ENCODE results near the gene HDAC11. TPM values are rescaled to one million over a fixed set of nuclear protein-coding genes. Genes with fewer than 3 reads are reported as not detected.
"Not testable (repeated sequence)": the region's sequence is repeated elsewhere in the genome, so short reads cannot be mapped to it uniquely, and the experiment has no call there.

The HDAC11 gene
- total RNA-seq, result 7.4 TPM
- polyA plus RNA-seq, result 27.1 TPM

- Histone ChIP-seq H3K4me1 (ENCODE audit: insufficient read depth) (no peaks in the 10 kb centered on the region), H3K36me3 (ENCODE audit: insufficient read depth) (no peaks in the 10 kb centered on the region)
These were observed at the start of gene HDAC11 for GRCh38 chr3:13479582-13480339. TSS of gene HDAC11 (plus strand) at chr3:13480306. CDS start at chr3:13480348, 42 bp downstream.

GRCh38 chr3:13430411-13430875 is 49.7 kb upstream of the HDAC11 start:
- WGBS, result 63% methylated on average over 2 of the region's 2 CpGs
- not testable (repeated sequence) for H3K27ac ChIP-seq (ENCODE audit: low read depth); DNase-seq (ENCODE audit: extremely low spot score); H3K4me1 ChIP-seq (ENCODE audit: insufficient read depth); H3K4me3 ChIP-seq (ENCODE audit: low read depth, low read length); H3K36me3 ChIP-seq (ENCODE audit: insufficient read depth)

More at GRCh38 chr3:13479582-13480339, at the start of gene HDAC11:
- Histone ChIP-seq H3K27ac (ENCODE audit: low read depth) (peak within 1 kb of the TSS; percentile 85), H3K4me3 (ENCODE audit: low read depth, low read length) (peak within 1 kb of the TSS; percentile 82)
- peak; percentile 93 for DNase-seq (ENCODE audit: extremely low spot score)
- WGBS, result under 1% methylated on average over 67 of the region's 67 CpGs

- H3K36me3 ChIP-seq (ENCODE audit: insufficient read depth), result no peaks in the 10 kb centered on the region
- H3K4me3 ChIP-seq (ENCODE audit: low read depth, low read length), result no peak overlapping the region
- H3K27ac ChIP-seq (ENCODE audit: low read depth), result no peak overlapping the region
- no peaks in the 10 kb centered on the region for H3K4me1 ChIP-seq (ENCODE audit: insufficient read depth)
- no peak for DNase-seq (ENCODE audit: extremely low spot score)
- WGBS, result 87% methylated on average over 1 of the region's 1 CpG
These were observed 48.0 kb upstream of the HDAC11 start for GRCh38 chr3:13432093-13432492.

- DNase-seq (ENCODE audit: extremely low spot score), result no peak
- Histone ChIP-seq H3K27ac (ENCODE audit: low read depth) (no peak overlapping the region), H3K4me3 (ENCODE audit: low read depth, low read length) (no peak overlapping the region), H3K36me3 (ENCODE audit: insufficient read depth) (no peaks in the 10 kb centered on the region), H3K4me1 (ENCODE audit: insufficient read depth) (no peaks in the 10 kb centered on the region)
- 71% methylated on average over 5 of the region's 5 CpGs for WGBS
These were observed 46.2 kb upstream of the HDAC11 start for GRCh38 chr3:13433912-13434311.

- H3K27ac ChIP-seq (ENCODE audit: low read depth); DNase-seq (ENCODE audit: extremely low spot score); H3K4me3 ChIP-seq (ENCODE audit: low read depth, low read length); H3K4me1 ChIP-seq (ENCODE audit: insufficient read depth); H3K36me3 ChIP-seq (ENCODE audit: insufficient read depth): not testable (repeated sequence)
- 82% methylated on average over 4 of the region's 4 CpGs for WGBS
These were observed 43.9 kb upstream of the HDAC11 start for GRCh38 chr3:13436213-13436612.

- DNase-seq (ENCODE audit: extremely low spot score), result no peak
- Histone ChIP-seq H3K36me3 (ENCODE audit: insufficient read depth) (no peaks in the 10 kb centered on the region), H3K4me3 (ENCODE audit: low read depth, low read length) (no peak overlapping the region), H3K4me1 (ENCODE audit: insufficient read depth) (no peaks in the 10 kb centered on the region), H3K27ac (ENCODE audit: low read depth) (no peak overlapping the region)
- WGBS, result 75% methylated on average over 4 of the region's 4 CpGs
These were observed 39.8 kb upstream of the HDAC11 start for GRCh38 chr3:13440204-13440817.

GRCh38 chr3:13442882-13443281 is 37.2 kb upstream of the HDAC11 start:
- 82% methylated on average over 2 of the region's 2 CpGs for WGBS
- H3K4me1 ChIP-seq (ENCODE audit: insufficient read depth); H3K4me3 ChIP-seq (ENCODE audit: low read depth, low read length); DNase-seq (ENCODE audit: extremely low spot score); H3K27ac ChIP-seq (ENCODE audit: low read depth); H3K36me3 ChIP-seq (ENCODE audit: insufficient read depth): not testable (repeated sequence)

- no peak for DNase-seq (ENCODE audit: extremely low spot score)
- H3K4me1 ChIP-seq (ENCODE audit: insufficient read depth), result no peaks in the 10 kb centered on the region
- no peaks in the 10 kb centered on the region for H3K36me3 ChIP-seq (ENCODE audit: insufficient read depth)
- 4% methylated on average over 7 of the region's 7 CpGs for WGBS
- peak overlapping the region; percentile 32 for H3K4me3 ChIP-seq (ENCODE audit: low read depth, low read length)
- H3K27ac ChIP-seq (ENCODE audit: low read depth), result no peak overlapping the region
These were observed 28.8 kb upstream of the HDAC11 start for GRCh38 chr3:13451301-13451673.

- Histone ChIP-seq H3K36me3 (ENCODE audit: insufficient read depth) (no peaks in the 10 kb centered on the region), H3K4me1 (ENCODE audit: insufficient read depth) (no peaks in the 10 kb centered on the region), H3K4me3 (ENCODE audit: low read depth, low read length) (no peak overlapping the region), H3K27ac (ENCODE audit: low read depth) (no peak overlapping the region)
- DNase-seq (ENCODE audit: extremely low spot score), result no peak
- whole genome bisulfite sequencing, result 21% methylated on average over 12 of the region's 12 CpGs
These were observed 27.4 kb upstream of the HDAC11 start for GRCh38 chr3:13452490-13453335.

GRCh38 chr3:13455644-13456043 is 24.5 kb upstream of the HDAC11 start:
- no peak for DNase-seq (ENCODE audit: extremely low spot score)
- 65% methylated on average over 6 of the region's 6 CpGs for WGBS
- H3K4me1 ChIP-seq (ENCODE audit: insufficient read depth), result no peaks in the 10 kb centered on the region
- no peak overlapping the region for H3K4me3 ChIP-seq (ENCODE audit: low read depth, low read length)
- H3K27ac ChIP-seq (ENCODE audit: low read depth), result no peak overlapping the region
- no peaks in the 10 kb centered on the region for H3K36me3 ChIP-seq (ENCODE audit: insufficient read depth)

- no peak overlapping the region for H3K27ac ChIP-seq (ENCODE audit: low read depth)
- no peak for DNase-seq (ENCODE audit: extremely low spot score)
- H3K4me3 ChIP-seq (ENCODE audit: low read depth, low read length), result no peak overlapping the region
- WGBS, result 80% methylated on average over 4 of the region's 4 CpGs
- no peaks in the 10 kb centered on the region for H3K4me1 ChIP-seq (ENCODE audit: insufficient read depth)
- no peaks in the 10 kb centered on the region for H3K36me3 ChIP-seq (ENCODE audit: insufficient read depth)
These were observed 22.5 kb upstream of the HDAC11 start for GRCh38 chr3:13457593-13457992.

GRCh38 chr3:13459605-13460340 is 20.3 kb upstream of the HDAC11 start:
- Histone ChIP-seq H3K36me3 (ENCODE audit: insufficient read depth) (no peaks in the 10 kb centered on the region), H3K4me1 (ENCODE audit: insufficient read depth) (no peaks in the 10 kb centered on the region), H3K27ac (ENCODE audit: low read depth) (no peak overlapping the region), H3K4me3 (ENCODE audit: low read depth, low read length) (no peak overlapping the region)
- no peak for DNase-seq (ENCODE audit: extremely low spot score)
- 64% methylated on average over 9 of the region's 9 CpGs for WGBS

GRCh38 chr3:13460341-13460736 is 19.8 kb upstream of the HDAC11 start:
- WGBS, result 95% methylated on average over 7 of the region's 7 CpGs
- no peaks in the 10 kb centered on the region for H3K36me3 ChIP-seq (ENCODE audit: insufficient read depth)
- H3K27ac ChIP-seq (ENCODE audit: low read depth), result no peak overlapping the region
- H3K4me1 ChIP-seq (ENCODE audit: insufficient read depth), result no peaks in the 10 kb centered on the region
- no peak overlapping the region for H3K4me3 ChIP-seq (ENCODE audit: low read depth, low read length)
- DNase-seq (ENCODE audit: extremely low spot score), result no peak

Measured in urinary bladder (tissue), 4 donors.